ENCODE data around the gene AFDN. TPM values are rescaled to one million over a fixed set of nuclear protein-coding genes. Genes with fewer than 3 reads are reported as not detected.

AFDN gene
- total RNA-seq, 1 experiment from 2014 or later = 107 TPM

- ChIA-PET CTCF (no interaction called here), POLR2A (ENCODE audit: low non-redundant PET) (interaction anchor here (0.7 kb wide), 1 partner anchor 403 kb away, joined by 4 read pairs; no protein-coding TSS in a partner anchor)
- Histone ChIP-seq H3K27me3 (replicated peaks; ENCODE audit: insufficient read depth, low read depth, low read length, poor library complexity) (no peaks in the 10 kb centered on the region), H3K9me3 (ENCODE audit: low read depth, low read length, poor library complexity, severe bottlenecking) (no peaks in the 10 kb centered on the region), H3K4me1 (ENCODE audit: insufficient read depth, low read length, poor library complexity, severe bottlenecking) (no peaks in the 10 kb centered on the region), H3K27ac (ENCODE audit: low read depth, low read length, poor library complexity, severe bottlenecking) (no peak overlapping the region), H3K4me3 (ENCODE audit: low read depth, low read length, poor library complexity, severe bottlenecking) (no peak overlapping the region), H3K36me3 (ENCODE audit: insufficient read depth, low read length, poor library complexity, severe bottlenecking) (peaks cover 29% of the 10 kb centered on the region)
- no peak for TF ChIP-seq EZH2 (IDR thresholded peaks at IDR 0.05; ENCODE audit: borderline replicate concordance, low read depth, low read length, poor library complexity, severe bottlenecking)
- no peak for TF ChIP-seq CTCF (conservative IDR thresholded peaks at IDR 0.05; ENCODE audit: low read depth, low read length)
- no TSS peak for BruUV-seq (replicated peaks)
- intact Hi-C loops (cut with micrococcal nuclease; ENCODE audit: unreplicated experiment) = loop anchor here (10.0 kb wide), 1 partner anchor 967 kb away; no protein-coding TSS in a partner anchor
- no peak for DNase-seq (ENCODE audit: low spot score)
Observed at GRCh38 chr6:167917551-167918154, 90.9 kb downstream of the AFDN start.

- BruUV-seq (replicated peaks) = no TSS peak
- Histone ChIP-seq H3K36me3 (ENCODE audit: insufficient read depth, low read length, poor library complexity, severe bottlenecking) (peaks cover 29% of the 10 kb centered on the region), H3K27ac (ENCODE audit: low read depth, low read length, poor library complexity, severe bottlenecking) (no peak overlapping the region), H3K4me1 (ENCODE audit: insufficient read depth, low read length, poor library complexity, severe bottlenecking) (no peaks in the 10 kb centered on the region), H3K9me3 (ENCODE audit: low read depth, low read length, poor library complexity, severe bottlenecking) (no peaks in the 10 kb centered on the region), H3K27me3 (replicated peaks; ENCODE audit: insufficient read depth, low read depth, low read length, poor library complexity) (no peaks in the 10 kb centered on the region), H3K4me3 (ENCODE audit: low read depth, low read length, poor library complexity, severe bottlenecking) (no peak overlapping the region)
- ChIA-PET POLR2A (ENCODE audit: low non-redundant PET) (interaction anchor here (0.7 kb wide), 1 partner anchor 404 kb away, joined by 4 read pairs; no protein-coding TSS in a partner anchor), CTCF (no interaction called here)
- TF ChIP-seq EZH2 (IDR thresholded peaks at IDR 0.05; ENCODE audit: borderline replicate concordance, low read depth, low read length, poor library complexity, severe bottlenecking) (no peak), CTCF (conservative IDR thresholded peaks at IDR 0.05; ENCODE audit: low read depth, low read length) (no peak)
- intact Hi-C loops (cut with micrococcal nuclease; ENCODE audit: unreplicated experiment) = loop anchor here (10.0 kb wide), 1 partner anchor 966 kb away; no protein-coding TSS in a partner anchor
- DNase-seq (ENCODE audit: low spot score) = no peak
Observed at GRCh38 chr6:167918548-167919278, 92.0 kb downstream of the AFDN start.

- CTCF ChIA-PET = no interaction called here
- POLR2A ChIA-PET (ENCODE audit: low non-redundant PET) = no interaction called here
- Histone ChIP-seq H3K36me3 (ENCODE audit: insufficient read depth, low read length, poor library complexity, severe bottlenecking) (peaks cover 30% of the 10 kb centered on the region), H3K27me3 (replicated peaks; ENCODE audit: insufficient read depth, low read depth, low read length, poor library complexity) (no peaks in the 10 kb centered on the region), H3K4me3 (ENCODE audit: low read depth, low read length, poor library complexity, severe bottlenecking) (no peak overlapping the region), H3K27ac (ENCODE audit: low read depth, low read length, poor library complexity, severe bottlenecking) (no peak overlapping the region), H3K4me1 (ENCODE audit: insufficient read depth, low read length, poor library complexity, severe bottlenecking) (no peaks in the 10 kb centered on the region), H3K9me3 (ENCODE audit: low read depth, low read length, poor library complexity, severe bottlenecking) (no peaks in the 10 kb centered on the region)
- intact Hi-C loops (cut with micrococcal nuclease; ENCODE audit: unreplicated experiment) = loop anchor here (10.0 kb wide), 1 partner anchor 965 kb away; no protein-coding TSS in a partner anchor
- BruUV-seq (replicated peaks) = no TSS peak
- TF ChIP-seq CTCF (conservative IDR thresholded peaks at IDR 0.05; ENCODE audit: low read depth, low read length) = no peak
- TF ChIP-seq EZH2 (IDR thresholded peaks at IDR 0.05; ENCODE audit: borderline replicate concordance, low read depth, low read length, poor library complexity, severe bottlenecking) = no peak
- no peak for DNase-seq (ENCODE audit: low spot score)
Observed at GRCh38 chr6:167919349-167919748, 92.6 kb downstream of the AFDN start.
